ENCODE measurements around the gene MED15.

GRCh38 chr22:20581503-20582170 is 74.2 kb downstream of the MED15 start:
- no peak for TF ChIP-seq EZH2phosphoT487 (IDR thresholded peaks at IDR 0.05; ENCODE audit: borderline replicate concordance)
- TF ChIP-seq CTCF (conservative IDR thresholded peaks at IDR 0.05; ENCODE audit: low read length): no peak
